Adipocyte (in vitro differentiated cells): ENCODE data around the gene CYP2W1.

Experiments
- DNase-seq: peaks from one replicate; pipeline ENCODE4 v3.0.0-alpha.2; 2015; ENCODE audit warnings: low read depth
- H3K27me3 ChIP-seq: replicated peaks from 2 replicates; pipeline ENCODE4 v1.7.0; 2013; ENCODE audit warnings: mild to moderate bottlenecking, low read length, moderate library complexity; ENCODE audit not compliant: control insufficient read depth, insufficient read depth
- H3K36me3 ChIP-seq: 2 replicates; pipeline ENCODE4 v1.7.0; 2013; ENCODE audit warnings: low read length, mild to moderate bottlenecking, moderate library complexity; ENCODE audit not compliant: control insufficient read depth, insufficient read depth, severe bottlenecking
- H3K4me1 ChIP-seq: 2 replicates; pipeline ENCODE4 v1.7.0; 2013; ENCODE audit warnings: mild to moderate bottlenecking, low read length, moderate library complexity; ENCODE audit not compliant: control insufficient read depth, insufficient read depth
- H3K4me3 ChIP-seq: 2 replicates; pipeline ENCODE4 v1.7.0; 2013; ENCODE audit warnings: mild to moderate bottlenecking, low read length, moderate library complexity
- H3K9ac ChIP-seq: 2 replicates; pipeline ENCODE4 v1.7.0; 2013; ENCODE audit warnings: mild to moderate bottlenecking, low read length, moderate library complexity
- H3K9me3 ChIP-seq: 2 replicates; pipeline ENCODE4 v1.7.0; 2013; ENCODE audit warnings: mild to moderate bottlenecking, low read length, moderate library complexity; ENCODE audit not compliant: control insufficient read depth

CYP2W1 gene

GRCh38 chr7:1017586-1018333 lies 34.8 kb downstream of the CYP2W1 start:
- Histone ChIP-seq H3K4me3 (no peak overlapping the region), H3K9ac (no peak overlapping the region), H3K9me3 (no peaks in the 10 kb centered on the region), H3K36me3 (no peaks in the 10 kb centered on the region), H3K4me1 (no peaks in the 10 kb centered on the region), H3K27me3 (no peaks in the 10 kb centered on the region)
- no peak for DNase-seq

GRCh38 chr7:1018334-1018695 lies 35.3 kb downstream of the CYP2W1 start:
- Histone ChIP-seq H3K4me1 (no peaks in the 10 kb centered on the region), H3K27me3 (no peaks in the 10 kb centered on the region), H3K9me3 (no peaks in the 10 kb centered on the region), H3K9ac (no peak overlapping the region), H3K4me3 (no peak overlapping the region), H3K36me3 (no peaks in the 10 kb centered on the region)
- no peak for DNase-seq

- Histone ChIP-seq H3K9me3 (no peaks in the 10 kb centered on the region), H3K4me1 (no peaks in the 10 kb centered on the region), H3K4me3 (no peak overlapping the region), H3K27me3 (no peaks in the 10 kb centered on the region), H3K36me3 (no peaks in the 10 kb centered on the region), H3K9ac (no peak overlapping the region)
- no peak for DNase-seq
These were observed 36.3 kb downstream of the CYP2W1 start for GRCh38 chr7:1019255-1019785.

- DNase-seq, result no peak
- Histone ChIP-seq H3K9me3 (no peaks in the 10 kb centered on the region), H3K4me3 (no peak overlapping the region), H3K4me1 (no peaks in the 10 kb centered on the region), H3K36me3 (no peaks in the 10 kb centered on the region), H3K27me3 (no peaks in the 10 kb centered on the region), H3K9ac (no peak overlapping the region)
These were observed 37.0 kb downstream of the CYP2W1 start for GRCh38 chr7:1019789-1020610.

- H3K4me1 ChIP-seq, result no peaks in the 10 kb centered on the region
- no peaks in the 10 kb centered on the region for H3K27me3 ChIP-seq
- H3K9ac ChIP-seq, result no peak overlapping the region
- no peaks in the 10 kb centered on the region for H3K36me3 ChIP-seq
- no peaks in the 10 kb centered on the region for H3K9me3 ChIP-seq
- H3K4me3 ChIP-seq, result no peak overlapping the region
- no peak for DNase-seq
These were observed 37.9 kb downstream of the CYP2W1 start for GRCh38 chr7:1020849-1021251.

GRCh38 chr7:1021366-1021765 lies 38.4 kb downstream of the CYP2W1 start:
- no peak overlapping the region for H3K9ac ChIP-seq
- peaks cover 5% of the 10 kb centered on the region for H3K36me3 ChIP-seq
- DNase-seq, result no peak
- no peak overlapping the region for H3K4me3 ChIP-seq
- no peaks in the 10 kb centered on the region for H3K4me1 ChIP-seq
- no peaks in the 10 kb centered on the region for H3K9me3 ChIP-seq
- no peaks in the 10 kb centered on the region for H3K27me3 ChIP-seq

- no peak overlapping the region for H3K4me3 ChIP-seq
- no peaks in the 10 kb centered on the region for H3K9me3 ChIP-seq
- peaks cover 5% of the 10 kb centered on the region for H3K36me3 ChIP-seq
- H3K27me3 ChIP-seq, result no peaks in the 10 kb centered on the region
- peaks cover under 1% of the 10 kb centered on the region for H3K4me1 ChIP-seq
- no peak overlapping the region for H3K9ac ChIP-seq
- DNase-seq, result no peak
These were observed 39.0 kb downstream of the CYP2W1 start for GRCh38 chr7:1021931-1022330.

- Histone ChIP-seq H3K9me3 (no peaks in the 10 kb centered on the region), H3K4me3 (no peak overlapping the region), H3K4me1 (peaks cover 4% of the 10 kb centered on the region), H3K9ac (no peak overlapping the region), H3K27me3 (no peaks in the 10 kb centered on the region), H3K36me3 (peaks cover 5% of the 10 kb centered on the region)
- DNase-seq, result no peak
These were observed 39.4 kb downstream of the CYP2W1 start for GRCh38 chr7:1022356-1022755.

GRCh38 chr7:1022801-1023465 lies 40.0 kb downstream of the CYP2W1 start:
- Histone ChIP-seq H3K9me3 (no peaks in the 10 kb centered on the region), H3K27me3 (no peaks in the 10 kb centered on the region), H3K36me3 (peaks cover 5% of the 10 kb centered on the region), H3K9ac (no peak overlapping the region), H3K4me3 (no peak overlapping the region), H3K4me1 (peaks cover 5% of the 10 kb centered on the region)
- no peak for DNase-seq

- peaks cover 10% of the 10 kb centered on the region for H3K4me1 ChIP-seq
- no peaks in the 10 kb centered on the region for H3K27me3 ChIP-seq
- no peak overlapping the region for H3K4me3 ChIP-seq
- peaks cover 5% of the 10 kb centered on the region for H3K36me3 ChIP-seq
- no peak overlapping the region for H3K9ac ChIP-seq
- DNase-seq, result no peak
- no peaks in the 10 kb centered on the region for H3K9me3 ChIP-seq
These were observed 41.4 kb downstream of the CYP2W1 start for GRCh38 chr7:1024331-1024841.
